Measurements from ENCODE around the gene RASGRP4. TPM values are rescaled to one million over a fixed set of nuclear protein-coding genes. Genes with fewer than 3 reads are reported as not detected.

RASGRP4 gene
- total RNA-seq, 1 donor from 2014 or later: 1.0 TPM

Other genes starting within 250 kb of the RASGRP4 start
- 1.0 TPM for gene DPF1, start 202.0 kb downstream of the RASGRP4 start, total RNA-seq
- gene PPP1R14A, start 169.8 kb downstream of the RASGRP4 start, total RNA-seq: 2.6 TPM
- gene SPINT2, start 161.6 kb downstream of the RASGRP4 start, total RNA-seq: 1.6 TPM
- not detected for gene C19orf33, start 122.0 kb downstream of the RASGRP4 start, total RNA-seq
- gene YIF1B, start 110.3 kb downstream of the RASGRP4 start, total RNA-seq: 18.3 TPM
- gene KCNK6, start 106.4 kb downstream of the RASGRP4 start, total RNA-seq: 1.6 TPM
- 3.1 TPM for gene CATSPERG, start 90.4 kb downstream of the RASGRP4 start, total RNA-seq
- gene PSMD8, start 51.6 kb downstream of the RASGRP4 start, total RNA-seq: 129 TPM
- not detected for gene GGN, start 38.2 kb downstream of the RASGRP4 start, total RNA-seq
- gene SPRED3, start 37.5 kb downstream of the RASGRP4 start, total RNA-seq: not detected
- 4.7 TPM for gene FAM98C, start 23.1 kb downstream of the RASGRP4 start, total RNA-seq
- 243 TPM for gene RYR1, start 7.5 kb upstream of the RASGRP4 start, total RNA-seq
- gene MAP4K1, start 191.7 kb upstream of the RASGRP4 start, total RNA-seq: under 0.01 TPM
- gene EIF3K, start 193.0 kb upstream of the RASGRP4 start, total RNA-seq: 314 TPM
- 42.3 TPM for gene ACTN4, start 221.4 kb upstream of the RASGRP4 start, total RNA-seq

Measured in skeletal muscle tissue (tissue), 1 donor.